GM12891 (cell line): Measurements from ENCODE around the gene ZFHX2.

Source experiments
- PAX5 ChIP-seq: IDR thresholded peaks from 2 replicates; pipeline ENCODE4 v1.6.1; 2011; ENCODE audit warnings: low read length, moderate library complexity, mild to moderate bottlenecking; ENCODE audit not compliant: insufficient read depth, severe bottlenecking
- POLR2A ChIP-seq: IDR thresholded peaks from 2 replicates; pipeline ENCODE4 v1.6.1; 2011; ENCODE audit warnings: low read depth, low read length, control low read depth
- POLR2AphosphoS5 ChIP-seq: IDR thresholded peaks from 2 replicates; pipeline ENCODE4 v1.6.1; 2011; ENCODE audit warnings: low read depth, low read length, control low read depth
- SPI1 ChIP-seq: IDR thresholded peaks from 2 replicates; pipeline ENCODE4 v1.6.1; 2011; ENCODE audit warnings: low read depth, low read length, control low read depth
- TAF1 ChIP-seq: IDR thresholded peaks from 2 replicates; pipeline ENCODE4 v1.6.1; 2011; ENCODE audit warnings: low read depth, low read length, control low read depth

DNA sequence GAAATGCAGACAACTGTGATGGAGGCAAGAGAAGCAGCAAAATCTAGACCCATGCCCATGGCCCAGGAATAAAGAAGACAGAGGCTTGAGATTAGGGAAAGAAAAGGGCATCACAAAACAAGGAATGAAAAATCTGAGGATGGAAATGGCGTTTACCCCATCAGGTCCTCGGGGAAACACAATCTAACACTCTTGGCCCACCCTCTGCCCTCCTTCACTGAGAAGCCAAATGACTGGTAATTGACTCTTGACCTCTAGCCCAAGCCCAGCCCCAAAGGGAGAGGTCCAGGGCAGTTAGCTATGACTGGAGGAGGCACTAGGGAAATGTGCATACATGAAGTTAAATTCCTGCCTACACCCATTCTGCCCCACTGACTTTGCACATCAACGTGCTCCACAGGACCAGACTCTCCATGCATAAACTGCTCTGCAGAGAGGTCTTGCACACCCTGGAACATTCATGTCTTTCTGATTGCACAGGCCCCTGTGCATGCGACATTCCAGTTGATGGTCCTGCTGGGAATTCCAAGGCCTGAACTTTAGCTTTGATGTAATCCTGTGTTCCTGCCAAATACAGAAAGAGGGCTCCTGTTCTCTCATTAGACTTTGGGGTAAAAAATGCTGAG is 5.7 kb downstream of the ZFHX2 start:
- TF ChIP-seq POLR2AphosphoS5 (no peak), POLR2A (no peak), TAF1 (no peak), PAX5 (no peak), SPI1 (no peak)
